Activated T-cell treated with anti-CD3 and anti-CD28 coated beads, Interleukin-2, amount 50 U/mL, for 4 hours (primary cell): ENCODE data around the gene PIEZO1. TPM values are rescaled to one million over a fixed set of nuclear protein-coding genes. Genes with fewer than 3 reads are reported as not detected.
A peak's percentile ranks its signal among the peaks of the same experiment; 100 is the strongest.

Source experiments
- ATAC-seq, 2 donors: fragments of 200-7000 bp; cut with Tn5 transposase; one replicate each; pipeline ENCODE4 v1.10.0; 2021
- DNase-seq: peaks from one replicate; pipeline ENCODE4 v3.0.0-alpha.2; 2020
- H3K27me3 Mint-ChIP-seq: one replicate; pipeline ENCODE4 v1.8.0; 2021; ENCODE audit warnings: low read depth, mixed read lengths
- H3K36me3 Mint-ChIP-seq: one replicate; pipeline ENCODE4 v1.8.0; 2022; ENCODE audit warnings: mixed read lengths; ENCODE audit not compliant: insufficient read depth
- H3K4me1 Mint-ChIP-seq: one replicate; pipeline ENCODE4 v1.8.0; 2021; ENCODE audit warnings: low read depth, mixed read lengths
- H3K4me3 Mint-ChIP-seq: one replicate; pipeline ENCODE4 v1.8.0; 2021; ENCODE audit warnings: mild to moderate bottlenecking, moderate library complexity, mixed read lengths
- H3K9me3 Mint-ChIP-seq: one replicate; pipeline ENCODE4 v1.8.0; 2021; ENCODE audit warnings: mixed read lengths
- total RNA-seq, 3 donors: library from RNA; stranded (reverse); gene quantifications; one replicate each; pipeline ENCODE4 v1.2.1, GENCODE V29; 2021

The PIEZO1 gene
- total RNA-seq, 3 donors from 2014 or later = 116 to 171 (median 139) TPM

- DNase-seq = no peak
- Mint-ChIP-seq H3K9me3 (no peaks in the 10 kb centered on the region), H3K4me1 (peaks cover 8% of the 10 kb centered on the region), H3K27me3 (no peaks in the 10 kb centered on the region), H3K4me3 (no peak overlapping the region), H3K36me3 (no peaks in the 10 kb centered on the region)
- no peak for ATAC-seq
Observed at GRCh38 chr16:88710556-88710955, 74.5 kb downstream of the PIEZO1 start.

GRCh38 chr16:88706965-88707826, 77.8 kb downstream of the PIEZO1 start:
- DNase-seq (no peak), ATAC-seq (no peak)
- H3K4me1 Mint-ChIP-seq = peaks cover 37% of the 10 kb centered on the region
- H3K9me3 Mint-ChIP-seq = no peaks in the 10 kb centered on the region
- H3K4me3 Mint-ChIP-seq = peak overlapping the region; percentile 85
- H3K36me3 Mint-ChIP-seq = no peaks in the 10 kb centered on the region
- no peaks in the 10 kb centered on the region for H3K27me3 Mint-ChIP-seq

- H3K36me3 Mint-ChIP-seq = no peaks in the 10 kb centered on the region
Observed at GRCh38 chr16:88706229-88706964, 78.6 kb downstream of the PIEZO1 start, which contains the start of the genes CTU2 and RNF166. Gene CTU2 (plus strand): TSS chr16:88706503. CDS start chr16:88706531, 28 bp downstream. Gene RNF166 (minus strand): TSS chr16:88706408. CDS start chr16:88706325, 83 bp downstream.

GRCh38 chr16:88705801-88706228, 79.2 kb downstream of the PIEZO1 start:
- Mint-ChIP-seq H3K9me3 (no peaks in the 10 kb centered on the region), H3K4me3 (peak overlapping the region; percentile 91), H3K4me1 (peaks cover 47% of the 10 kb centered on the region), H3K27me3 (no peaks in the 10 kb centered on the region), H3K36me3 (no peaks in the 10 kb centered on the region)
- DNase-seq (no peak), ATAC-seq (peak; percentile 12 to 23)

More at GRCh38 chr16:88706229-88706964, 78.6 kb downstream of the PIEZO1 start, which contains the start of the genes CTU2 and RNF166:
- ATAC-seq = peak; percentile 74 to 75
- DNase-seq = peak; percentile 93
- no peaks in the 10 kb centered on the region for H3K9me3 Mint-ChIP-seq
- H3K27me3 Mint-ChIP-seq = no peaks in the 10 kb centered on the region
- H3K4me1 Mint-ChIP-seq = peaks cover 45% of the 10 kb centered on the region
- H3K4me3 Mint-ChIP-seq = peak within 1 kb of the TSS; percentile 91

GRCh38 chr16:88705076-88705684, 79.8 kb downstream of the PIEZO1 start:
- Mint-ChIP-seq H3K36me3 (no peaks in the 10 kb centered on the region), H3K27me3 (no peaks in the 10 kb centered on the region), H3K4me3 (peak overlapping the region; percentile 91), H3K9me3 (no peaks in the 10 kb centered on the region), H3K4me1 (peaks cover 50% of the 10 kb centered on the region)
- DNase-seq = no peak
- ATAC-seq = no peak

- Mint-ChIP-seq H3K36me3 (no peaks in the 10 kb centered on the region), H3K9me3 (no peaks in the 10 kb centered on the region), H3K4me1 (peaks cover 61% of the 10 kb centered on the region), H3K27me3 (no peaks in the 10 kb centered on the region), H3K4me3 (peak overlapping the region; percentile 91)
- DNase-seq (peak; percentile 57), ATAC-seq (peak; percentile 9 to 12)
Observed at GRCh38 chr16:88703486-88704309, 81.3 kb downstream of the PIEZO1 start.

- H3K4me3 Mint-ChIP-seq = peak overlapping the region; percentile 91
- peaks cover 2% of the 10 kb centered on the region for H3K36me3 Mint-ChIP-seq
- H3K4me1 Mint-ChIP-seq = peaks cover 66% of the 10 kb centered on the region
- H3K9me3 Mint-ChIP-seq = no peaks in the 10 kb centered on the region
- DNase-seq (no peak), ATAC-seq (no peak)
- no peaks in the 10 kb centered on the region for H3K27me3 Mint-ChIP-seq
Observed at GRCh38 chr16:88702371-88703210, 82.4 kb downstream of the PIEZO1 start.

GRCh38 chr16:88701581-88702370, 83.2 kb downstream of the PIEZO1 start:
- DNase-seq = no peak
- H3K36me3 Mint-ChIP-seq = peaks cover 2% of the 10 kb centered on the region

GRCh38 chr16:88700636-88701482, 84.2 kb downstream of the PIEZO1 start:
- ATAC-seq (peak; percentile 81), DNase-seq (peak; percentile 95)
- H3K27me3 Mint-ChIP-seq = no peaks in the 10 kb centered on the region
- H3K36me3 Mint-ChIP-seq = peaks cover 2% of the 10 kb centered on the region
- H3K4me1 Mint-ChIP-seq = peaks cover 61% of the 10 kb centered on the region
- H3K4me3 Mint-ChIP-seq = peak overlapping the region; percentile 91
- H3K9me3 Mint-ChIP-seq = no peaks in the 10 kb centered on the region

More at GRCh38 chr16:88701581-88702370, 83.2 kb downstream of the PIEZO1 start:
- peaks cover 61% of the 10 kb centered on the region for H3K4me1 Mint-ChIP-seq
- no peak for ATAC-seq
- H3K27me3 Mint-ChIP-seq = no peaks in the 10 kb centered on the region
- H3K4me3 Mint-ChIP-seq = peak overlapping the region; percentile 91
- no peaks in the 10 kb centered on the region for H3K9me3 Mint-ChIP-seq

- H3K4me3 Mint-ChIP-seq = peak overlapping the region; percentile 91
- H3K27me3 Mint-ChIP-seq = no peaks in the 10 kb centered on the region
- peaks cover 2% of the 10 kb centered on the region for H3K36me3 Mint-ChIP-seq
- peaks cover 59% of the 10 kb centered on the region for H3K4me1 Mint-ChIP-seq
- no peak for ATAC-seq
- DNase-seq = no peak
- H3K9me3 Mint-ChIP-seq = no peaks in the 10 kb centered on the region
Observed at GRCh38 chr16:88700322-88700635, 84.7 kb downstream of the PIEZO1 start.

- H3K36me3 Mint-ChIP-seq = peaks cover 2% of the 10 kb centered on the region
- peaks cover 51% of the 10 kb centered on the region for H3K4me1 Mint-ChIP-seq
- H3K9me3 Mint-ChIP-seq = no peaks in the 10 kb centered on the region
- DNase-seq = no peak
- ATAC-seq = no peak
- no peaks in the 10 kb centered on the region for H3K27me3 Mint-ChIP-seq
- no peak overlapping the region for H3K4me3 Mint-ChIP-seq
Observed at GRCh38 chr16:88699180-88699579, 85.8 kb downstream of the PIEZO1 start.

- peaks cover 47% of the 10 kb centered on the region for H3K4me1 Mint-ChIP-seq
Observed at GRCh38 chr16:88698646-88699045, 86.4 kb downstream of the PIEZO1 start.

More at GRCh38 chr16:88698646-88699045, 86.4 kb downstream of the PIEZO1 start:
- ATAC-seq (no peak), DNase-seq (no peak)
- Mint-ChIP-seq H3K4me3 (no peak overlapping the region), H3K9me3 (no peaks in the 10 kb centered on the region), H3K36me3 (peaks cover 2% of the 10 kb centered on the region), H3K27me3 (no peaks in the 10 kb centered on the region)
